ENCODE results near the gene TSC22D4.
"Not testable (repeated sequence)": the region's sequence is repeated elsewhere in the genome, so short reads cannot be mapped to it uniquely, and the experiment has no call there.

GRCh38 chr7:100447363-100447762, 31.7 kb downstream of the TSC22D4 start:
- TF ChIP-seq CTCF, POLR2A (IDR thresholded peaks at IDR 0.05): not testable (repeated sequence)
